ENCODE results near the gene TCERG1L.

The TCERG1L gene

DNA sequence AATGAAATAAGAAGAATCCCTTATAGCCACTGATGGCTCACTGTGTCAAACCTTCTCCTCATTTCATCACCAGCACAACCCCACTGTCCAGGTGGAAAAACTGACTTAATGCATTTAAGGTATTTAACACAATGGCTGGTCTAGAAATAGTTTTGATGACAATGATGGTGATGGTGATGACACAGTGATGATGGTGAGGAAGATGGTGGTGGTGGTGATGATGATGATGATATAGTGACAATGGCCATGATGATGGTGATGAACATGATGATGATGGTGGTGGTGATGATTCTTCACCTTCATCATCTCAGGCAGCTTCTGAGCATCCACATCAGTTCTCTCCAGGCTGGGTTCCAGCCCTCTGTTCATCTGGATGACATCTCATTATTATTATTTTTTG is 186.6 kb downstream of the TCERG1L start:
- DNase-seq (ENCODE audit: low read depth in 3 of 3) = no peak

DNA sequence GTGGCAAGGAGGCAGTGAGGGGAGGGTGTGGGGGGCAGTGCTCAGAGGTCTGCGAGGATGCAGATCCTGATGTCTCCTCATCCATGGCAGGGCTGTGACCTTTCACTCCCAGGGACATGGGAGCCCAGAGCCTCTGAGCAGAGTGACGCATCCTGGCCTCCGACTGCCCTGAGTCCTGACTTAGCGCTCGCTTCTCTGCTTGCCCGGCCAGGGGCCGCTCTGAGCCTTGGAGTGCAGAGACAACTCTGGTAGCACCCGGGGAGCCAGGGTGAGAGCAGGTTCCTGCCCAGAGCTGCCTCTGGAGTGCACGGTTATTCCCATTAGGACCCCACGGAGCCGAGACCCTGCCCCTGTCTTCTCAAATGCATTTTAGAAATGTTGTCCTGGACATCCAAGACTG is 188.0 kb downstream of the TCERG1L start:
- DNase-seq (ENCODE audit: low read depth in 3 of 3) = no peak

DNA sequence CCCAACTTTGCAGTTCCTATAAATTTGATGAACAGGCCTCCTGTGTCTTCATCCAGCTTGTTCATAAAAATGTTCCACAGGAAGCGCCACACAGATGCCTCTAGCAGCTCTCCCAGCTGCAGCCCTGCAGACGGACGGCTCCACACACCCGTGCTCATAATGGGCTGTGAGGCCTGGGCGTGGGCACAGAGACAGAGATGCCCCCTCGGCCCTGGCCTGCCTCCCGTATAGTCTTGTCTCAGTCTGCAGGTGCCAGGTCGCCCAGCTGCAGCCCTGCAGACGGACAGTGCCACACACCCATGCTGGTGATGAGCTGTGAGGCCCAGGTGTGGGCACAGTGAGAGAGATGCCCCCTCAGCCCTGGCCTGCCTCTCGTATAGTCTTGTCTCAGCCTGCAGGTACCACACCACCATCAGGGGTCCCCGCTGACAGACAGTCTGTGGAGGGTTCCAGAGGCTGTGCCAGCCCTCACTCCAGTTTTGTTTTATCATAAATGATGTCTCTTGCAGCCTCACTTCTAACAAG is 189.9 kb downstream of the TCERG1L start:
- no peak for DNase-seq (ENCODE audit: low read depth in 3 of 3)

DNA sequence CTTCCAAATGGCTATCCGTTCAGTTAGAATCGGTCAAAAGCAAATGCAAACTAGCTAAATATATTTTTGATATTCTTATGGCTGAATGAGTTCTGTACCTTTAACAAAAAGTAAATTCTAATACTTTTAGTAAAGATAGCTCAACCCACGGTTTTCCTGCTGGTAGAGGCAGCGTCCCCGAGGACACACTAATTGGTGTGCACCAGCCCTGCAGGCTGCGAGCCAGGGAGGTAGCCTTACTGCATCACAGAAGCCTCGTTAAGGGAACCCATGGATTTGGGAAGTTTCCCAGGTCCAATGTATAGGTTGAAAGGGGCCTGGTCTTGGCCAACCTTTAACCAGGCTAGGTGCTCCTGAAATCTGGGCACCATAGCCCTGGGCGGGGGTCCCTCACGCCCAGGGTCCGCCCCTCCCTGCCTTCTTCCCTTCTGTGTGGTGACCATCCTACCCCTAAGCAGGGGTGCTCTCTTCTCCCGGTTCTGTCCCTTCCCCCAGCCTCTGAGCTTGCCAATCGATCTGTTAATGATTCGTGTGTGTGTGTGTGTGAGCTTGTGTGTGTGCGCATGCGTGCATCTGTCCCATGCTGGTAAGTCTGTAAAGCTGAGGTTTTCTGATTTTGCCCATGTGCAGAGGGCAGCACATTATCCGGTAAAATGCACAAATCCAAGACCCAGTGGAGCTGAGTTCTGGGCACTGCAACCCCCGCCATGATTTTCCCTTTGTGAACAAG is 191.7 kb downstream of the TCERG1L start:
- DNase-seq (ENCODE audit: low read depth in 3 of 3) = no peak

DNA sequence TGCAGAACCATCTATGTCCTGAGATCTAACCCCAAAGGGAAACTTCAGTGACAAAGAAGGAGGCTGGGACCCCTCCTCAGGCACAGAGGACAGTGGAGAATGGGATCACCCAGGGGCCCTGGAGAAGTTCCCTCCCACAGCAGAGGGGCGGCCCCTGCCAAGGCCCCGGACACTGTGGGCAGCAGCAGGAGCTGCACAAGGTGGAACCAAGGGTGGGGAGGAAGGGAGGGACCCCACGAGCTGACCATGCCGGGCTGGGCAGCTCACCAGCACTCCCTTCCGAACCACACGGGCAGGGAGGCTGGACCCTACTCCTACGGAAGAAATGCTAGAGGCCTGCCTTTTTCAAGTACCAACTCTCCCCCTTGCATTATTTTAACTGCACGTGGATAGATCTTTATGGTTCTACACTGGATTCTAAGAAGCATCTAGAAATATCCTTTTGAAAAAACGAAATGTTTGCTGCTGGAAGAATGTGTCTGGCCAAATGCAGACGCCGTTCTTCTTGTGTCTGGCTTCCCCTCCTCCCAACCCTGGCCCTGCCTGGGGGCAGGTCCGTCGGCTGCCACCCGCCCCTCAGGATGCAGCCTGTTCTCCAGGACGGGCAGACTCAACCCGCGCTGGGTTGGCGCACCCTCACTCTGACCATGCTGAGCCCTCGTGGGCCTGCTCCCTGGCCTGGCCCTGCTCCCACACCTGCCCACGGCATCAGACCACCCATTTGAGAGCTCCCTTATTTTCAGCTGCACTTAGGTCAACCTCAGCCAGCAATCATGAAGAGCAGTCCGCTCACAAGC is 193.9 kb downstream of the TCERG1L start:
- no peak for DNase-seq (ENCODE audit: low read depth in 3 of 3)

DNA sequence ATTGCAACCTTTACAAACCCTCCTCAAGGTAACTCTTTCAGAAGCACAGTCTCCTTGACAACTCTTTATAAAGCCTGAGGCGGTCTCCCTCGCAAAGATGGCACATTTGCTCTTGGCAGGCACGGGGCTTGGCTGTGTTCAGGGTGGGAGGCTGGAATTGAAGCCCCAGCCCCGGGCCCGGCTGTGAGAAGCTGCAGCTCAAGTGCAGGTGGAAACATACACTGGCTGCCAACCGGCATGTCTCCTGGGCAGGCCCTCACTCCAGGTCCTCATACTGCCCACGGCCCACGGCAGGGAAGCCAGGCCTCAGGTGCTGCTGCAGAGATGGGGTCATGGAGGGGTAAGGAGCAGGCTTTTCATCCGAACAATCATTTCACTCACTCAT is 194.5 kb downstream of the TCERG1L start:
- DNase-seq (ENCODE audit: low read depth in 3 of 3) = no peak

DNA sequence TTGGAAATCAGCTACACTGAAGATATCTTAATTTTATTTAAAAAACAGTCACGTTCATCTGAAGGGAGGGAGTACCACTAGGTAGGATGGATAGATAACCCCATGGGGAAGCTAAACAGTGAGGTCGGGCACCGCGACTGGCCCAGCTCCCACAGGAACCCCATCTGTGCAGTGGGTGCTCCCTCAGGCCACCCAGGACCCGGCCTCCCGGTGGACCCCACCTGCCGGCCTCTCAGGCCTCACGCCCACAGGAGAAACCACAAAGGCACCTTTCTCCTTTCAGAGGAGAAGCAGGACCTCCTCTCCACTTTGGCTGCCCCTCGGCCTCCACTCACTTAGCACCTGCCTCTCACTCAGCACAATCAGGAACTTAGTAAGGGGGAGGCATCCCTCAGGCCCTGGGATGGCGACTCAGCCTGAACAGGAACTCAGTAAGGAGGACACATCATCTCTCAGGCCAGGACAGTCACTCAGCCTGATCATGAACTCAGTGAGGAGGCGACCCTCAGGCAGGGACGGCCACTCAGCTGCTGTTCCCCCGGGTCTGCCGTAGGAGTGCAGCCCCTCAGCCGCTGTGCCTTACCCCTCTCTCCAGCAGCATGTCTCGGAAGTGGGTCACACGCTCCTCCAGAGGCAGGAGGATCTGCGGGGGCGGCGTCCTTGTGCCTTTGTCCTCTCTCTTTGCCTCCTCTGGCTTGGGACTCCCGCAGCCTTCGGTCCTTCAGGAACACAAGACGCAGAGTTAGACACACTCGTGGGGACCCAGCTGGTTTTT is 195.1 kb downstream of the TCERG1L start:
- no peak for DNase-seq (ENCODE audit: low read depth in 3 of 3)

DNA sequence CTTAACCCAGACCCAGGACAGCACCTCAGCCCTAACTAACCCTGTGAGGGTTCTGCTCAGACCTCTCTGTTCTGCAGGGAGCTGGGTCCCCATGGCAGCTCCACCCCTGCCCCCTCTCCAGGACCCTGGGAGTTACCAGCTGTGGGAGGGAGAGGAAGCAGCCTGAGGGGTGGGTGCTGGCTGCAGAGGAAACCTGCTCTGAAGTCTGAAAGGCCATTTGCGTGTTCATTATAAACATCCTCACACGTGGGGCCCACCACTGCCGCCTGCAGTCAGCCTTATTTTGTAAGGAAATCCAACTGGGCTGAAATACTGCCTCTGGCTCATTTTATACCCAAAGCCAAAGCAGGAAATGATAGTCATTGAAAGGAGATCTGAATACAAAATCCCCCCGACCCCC is 195.7 kb downstream of the TCERG1L start:
- DNase-seq (ENCODE audit: low read depth in 3 of 3) = no peak

DNA sequence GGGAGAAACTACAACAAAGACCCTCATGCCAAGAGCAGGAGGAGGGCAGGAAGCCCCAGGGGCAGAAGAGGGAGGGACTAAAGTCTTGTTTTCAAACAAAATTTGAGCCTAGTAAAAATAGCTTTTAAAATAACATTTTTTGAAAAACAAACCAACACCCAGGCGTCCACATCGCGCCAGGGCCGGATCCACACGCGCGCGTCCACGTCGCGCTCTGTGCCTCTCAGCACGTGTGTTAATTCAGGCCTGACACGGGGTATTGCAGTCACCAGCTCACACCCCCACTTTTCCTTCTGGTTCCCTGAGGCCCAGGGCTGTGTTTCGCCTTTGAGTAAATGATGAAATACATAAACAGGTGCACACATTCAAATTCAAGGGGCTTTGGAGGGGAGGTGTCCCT is 196.2 kb downstream of the TCERG1L start:
- no peak for DNase-seq (ENCODE audit: low read depth in 3 of 3)

DNA sequence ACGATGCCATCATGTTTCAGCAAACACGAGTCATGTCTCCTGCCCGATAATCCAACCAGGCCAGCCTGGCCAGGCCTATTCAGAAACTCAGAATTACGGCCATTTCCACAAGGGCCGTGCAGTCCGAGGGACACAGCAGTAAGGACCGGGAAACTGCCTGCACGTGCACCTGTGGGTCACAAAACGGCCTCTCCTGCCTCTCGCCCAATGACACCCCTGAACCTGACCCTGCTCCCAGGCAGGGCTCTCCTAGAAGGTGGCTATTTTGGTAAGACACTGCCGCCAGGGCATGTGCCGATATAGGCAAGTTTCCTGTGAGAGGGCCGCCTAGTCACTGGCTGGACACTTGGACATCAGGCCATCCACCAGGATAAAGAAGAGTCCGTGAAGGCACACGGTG is 196.7 kb downstream of the TCERG1L start:
- no peak for DNase-seq (ENCODE audit: low read depth in 3 of 3)

DNA sequence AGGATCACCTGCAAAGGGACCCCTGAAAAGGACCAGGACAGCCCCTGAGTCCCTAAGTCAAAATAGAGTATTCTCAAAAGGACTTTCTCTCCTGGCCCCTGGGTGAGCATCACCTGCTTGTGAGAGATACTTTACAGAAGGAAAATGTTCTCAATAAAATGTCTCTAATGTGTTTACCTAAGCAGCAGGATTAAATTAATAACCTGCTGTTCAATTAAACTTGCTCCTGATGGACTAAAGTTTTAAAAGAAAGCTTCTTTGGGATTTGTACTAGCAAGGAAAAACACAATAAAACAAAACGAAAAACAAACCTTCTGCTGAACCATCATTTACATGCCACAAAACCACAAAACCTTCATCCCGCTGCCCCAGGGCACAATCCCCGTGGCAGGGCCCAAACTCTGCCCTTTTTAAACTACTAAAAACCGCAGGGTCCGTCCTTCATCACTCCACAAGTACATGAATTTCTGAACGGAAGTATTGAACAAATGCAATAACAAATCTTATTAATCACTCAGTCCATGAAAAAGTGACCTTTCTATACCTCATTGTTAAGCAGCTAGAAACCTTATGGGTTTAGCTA is 197.7 kb downstream of the TCERG1L start:
- DNase-seq (ENCODE audit: low read depth in 3 of 3) = no peak

DNA sequence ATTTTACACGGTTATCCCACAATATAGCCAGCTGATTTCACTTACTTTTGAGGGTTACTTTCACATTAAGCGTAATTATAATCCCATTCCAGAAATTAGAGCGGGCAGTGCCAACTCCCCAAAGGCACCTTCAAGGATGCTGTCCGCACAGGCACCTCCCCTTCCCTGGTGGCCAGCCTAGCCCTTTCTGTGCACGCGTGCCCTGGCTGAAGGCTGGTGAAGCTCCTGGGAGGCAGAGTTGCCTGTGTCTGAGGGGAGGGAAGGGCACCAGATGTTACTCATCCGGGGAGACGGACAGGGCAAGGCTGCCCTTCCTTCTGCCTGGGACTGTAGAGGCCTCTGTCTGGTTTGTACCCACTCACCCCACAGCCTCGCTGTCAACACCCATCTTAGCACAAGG is 198.4 kb downstream of the TCERG1L start:
- no peak for DNase-seq (ENCODE audit: low read depth in 3 of 3)

DNA sequence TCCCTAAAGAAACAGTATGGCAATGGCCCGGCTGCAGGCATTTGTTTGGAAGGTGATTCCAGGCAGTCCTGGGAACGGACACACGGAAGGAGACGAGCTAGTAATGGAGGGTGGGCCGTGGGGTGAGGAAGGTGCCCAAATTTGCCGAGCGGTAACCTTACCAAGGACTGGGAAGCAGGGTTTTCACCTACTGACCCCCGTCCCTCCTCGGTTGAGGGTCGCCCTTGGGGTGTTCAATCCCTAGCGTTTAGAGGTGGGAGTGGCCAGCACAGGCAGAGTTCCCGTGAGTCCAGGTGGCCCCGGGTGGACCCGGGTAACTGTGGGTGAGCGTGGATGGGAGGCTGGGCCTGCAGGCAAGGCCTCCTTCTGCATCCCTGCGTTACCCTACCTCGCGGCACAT is 198.8 kb downstream of the TCERG1L start:
- no peak for DNase-seq (ENCODE audit: low read depth in 3 of 3)

DNA sequence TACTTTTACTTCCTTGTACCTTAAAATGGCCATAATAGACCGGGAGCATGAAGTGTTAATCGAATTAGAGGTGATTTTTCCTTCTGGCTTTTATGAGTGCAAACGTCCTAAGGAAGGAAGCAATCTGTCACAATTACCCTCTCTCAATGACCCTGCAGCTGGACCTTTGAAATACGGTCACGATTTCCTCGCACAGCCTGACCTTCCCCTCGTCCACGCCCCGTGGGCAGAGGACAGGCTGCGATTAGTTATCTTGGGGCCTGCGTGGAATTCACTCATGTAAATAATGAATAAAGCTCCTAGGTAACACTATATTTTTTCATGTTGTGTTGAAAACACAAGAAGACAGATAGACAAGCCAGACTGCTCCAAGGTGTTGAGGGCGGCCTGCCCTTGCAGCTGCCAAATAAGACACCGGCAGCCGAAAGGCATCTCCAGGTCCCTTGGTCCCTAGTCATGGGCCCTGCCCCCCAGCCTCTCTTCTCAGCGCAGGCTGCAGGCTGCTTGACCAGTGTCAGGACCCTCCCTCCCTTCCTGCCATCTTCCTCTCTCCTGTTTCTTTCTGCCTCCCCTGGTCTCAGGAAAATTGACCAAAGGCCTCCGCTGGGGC is 199.9 kb downstream of the TCERG1L start:
- no peak for DNase-seq (ENCODE audit: low read depth in 3 of 3)

DNA sequence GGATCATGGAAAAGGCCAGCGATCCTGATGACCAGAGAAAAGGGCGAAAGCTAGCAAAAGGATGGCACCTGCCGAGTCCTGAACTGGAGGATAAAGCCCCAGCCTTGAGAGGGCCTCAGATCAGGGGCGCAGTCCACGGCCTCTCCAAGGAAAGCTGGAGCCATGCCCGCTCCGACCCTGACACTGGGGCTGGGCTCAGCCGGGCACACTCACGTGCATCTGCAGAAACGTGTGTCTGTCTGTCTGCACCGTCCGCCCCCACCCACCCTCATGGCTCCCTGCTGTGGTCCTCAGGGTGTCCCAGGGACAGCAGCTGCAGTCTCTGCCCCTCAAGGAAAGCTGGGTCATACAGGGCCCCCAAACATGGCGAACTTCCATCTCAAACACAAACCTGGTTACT is 200.5 kb downstream of the TCERG1L start:
- no peak for DNase-seq (ENCODE audit: low read depth in 3 of 3)

DNA sequence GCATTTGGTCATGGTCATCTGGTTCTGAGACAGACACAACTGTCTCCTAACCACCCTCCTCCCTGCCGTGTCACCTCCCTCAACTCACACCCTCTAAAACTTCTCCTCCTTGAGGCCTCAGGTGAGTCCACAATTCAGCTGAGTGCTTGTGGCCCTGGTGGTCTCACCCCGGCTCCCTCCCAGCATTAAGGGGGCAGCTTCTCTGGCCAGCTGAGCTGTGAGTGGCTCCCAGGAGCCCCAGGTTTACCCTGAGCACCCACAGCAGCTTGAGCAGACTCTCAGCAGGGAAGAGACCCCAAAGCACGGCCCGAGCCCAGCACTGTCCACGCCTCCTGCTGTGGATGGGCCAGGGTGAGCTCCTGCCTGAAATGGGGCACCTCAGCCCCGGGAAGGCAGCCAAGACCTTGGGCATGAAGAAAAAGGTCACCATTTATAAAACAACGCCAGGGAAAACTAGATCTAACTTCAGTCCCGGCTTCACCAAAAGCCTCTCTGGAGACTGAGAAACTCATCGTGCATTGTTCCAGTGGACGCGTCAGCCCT is 201.2 kb downstream of the TCERG1L start:
- DNase-seq (ENCODE audit: low read depth in 3 of 3) = no peak

DNA sequence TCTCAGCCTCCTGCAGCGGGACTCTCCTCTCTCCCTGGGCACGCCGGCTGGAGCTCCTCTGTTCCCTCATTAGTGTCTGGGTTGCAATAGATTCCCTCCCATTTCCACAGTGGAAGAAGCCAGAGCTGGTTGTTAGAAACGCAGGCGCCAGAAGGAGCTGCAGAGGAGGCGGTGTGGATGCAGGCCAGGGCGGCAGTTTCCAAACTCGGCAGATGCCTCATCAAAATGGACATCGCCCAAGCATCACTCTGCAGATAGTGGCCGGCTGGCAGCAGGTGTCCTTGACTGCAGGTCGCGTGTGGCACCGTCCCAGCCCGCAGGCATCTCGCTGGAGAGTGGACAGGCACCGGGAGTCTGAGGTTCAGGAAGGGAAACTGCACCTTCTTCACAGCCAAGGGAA is 201.8 kb downstream of the TCERG1L start:
- no peak for DNase-seq (ENCODE audit: low read depth in 3 of 3)

DNA sequence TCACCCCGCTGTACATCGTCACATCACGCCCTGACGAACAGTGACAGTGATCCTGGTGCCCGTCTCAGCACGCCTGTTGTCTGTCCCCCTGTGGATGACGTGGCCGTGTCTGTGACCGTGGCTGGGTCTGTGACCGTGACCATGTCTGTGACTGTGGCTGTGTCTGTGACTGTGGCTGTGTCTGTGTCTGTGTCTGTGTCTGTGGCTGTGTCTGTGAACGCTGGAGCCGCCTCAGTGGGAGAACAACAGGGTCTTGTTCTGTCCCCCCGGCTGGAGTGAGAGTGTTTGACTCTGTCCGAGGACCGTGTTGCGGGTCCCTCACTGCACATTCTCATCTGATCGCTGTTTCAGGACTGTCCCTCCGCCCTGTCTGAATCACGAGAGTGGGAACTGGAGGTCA is 202.2 kb downstream of the TCERG1L start:
- DNase-seq (ENCODE audit: low read depth in 3 of 3) = no peak

DNA sequence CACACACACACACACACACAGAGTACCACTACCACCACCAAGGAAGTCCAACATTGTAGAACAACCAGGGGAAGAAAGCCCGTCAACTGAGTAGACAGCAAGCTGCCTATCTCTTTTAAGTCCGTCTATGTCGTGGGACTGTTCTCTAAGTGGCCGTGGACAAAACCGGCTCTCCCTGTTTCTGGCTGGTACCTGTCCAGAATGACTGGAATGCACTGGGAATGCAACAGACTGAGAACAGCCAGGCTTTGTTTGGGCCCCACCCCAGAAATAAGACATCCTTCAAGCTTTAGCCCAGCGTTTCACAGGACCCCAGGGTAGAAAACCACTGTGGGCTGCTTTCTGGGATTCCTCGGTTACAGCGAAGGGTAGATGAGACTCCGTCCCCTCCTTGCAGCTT is 203.6 kb downstream of the TCERG1L start:
- no peak for DNase-seq (ENCODE audit: low read depth in 3 of 3)

DNA sequence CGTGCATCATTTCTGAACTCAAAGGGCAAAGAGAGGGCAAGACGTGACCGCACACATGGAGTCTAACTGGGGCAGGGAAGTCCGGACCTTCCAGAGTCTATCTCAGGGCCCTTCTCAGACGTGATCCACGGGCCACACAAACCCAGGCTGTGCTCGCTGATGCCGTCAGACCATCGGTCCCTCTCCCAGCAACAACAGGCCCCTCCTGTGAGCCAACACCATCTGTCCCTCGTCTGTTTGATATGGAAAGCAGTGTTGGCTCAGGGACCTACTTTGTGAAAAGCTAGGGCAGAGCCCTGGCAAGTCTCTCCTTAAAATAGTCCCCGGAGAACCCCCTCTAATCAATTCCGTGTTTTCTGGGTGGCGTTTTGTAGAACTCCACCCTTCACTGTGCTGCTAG is 208.8 kb downstream of the TCERG1L start:
- no peak for DNase-seq (ENCODE audit: low read depth in 3 of 3)

DNA sequence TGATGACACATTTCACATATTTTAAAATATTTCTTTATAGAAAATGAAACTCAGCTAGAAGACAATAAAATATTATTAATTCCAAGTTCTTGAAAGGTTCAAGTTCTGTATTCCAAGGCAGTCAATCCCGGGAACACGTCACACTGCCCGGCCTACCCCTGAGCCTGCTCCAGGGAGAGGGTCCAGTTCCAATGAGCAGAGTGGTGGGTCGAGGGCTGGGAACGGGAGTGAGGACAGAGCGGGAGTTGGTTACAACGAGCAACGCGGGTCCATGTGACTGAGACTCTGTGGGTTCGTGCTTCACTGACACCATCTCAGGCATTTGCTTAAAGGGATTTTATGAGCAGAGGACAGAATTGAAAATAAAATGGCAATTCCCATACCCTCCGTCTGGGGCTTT is 209.4 kb downstream of the TCERG1L start:
- no peak for DNase-seq (ENCODE audit: low read depth in 3 of 3)

Data from stimulated activated CD4-positive, alpha-beta T cell treated with anti-CD3 and anti-CD28 coated beads, TNF-alpha, amount 100 ng/mL, for 4 hours (primary cell).